HG03432 (cell line): ENCODE measurements around the gene WIPF3.
"Not testable (repeated sequence)": the region's sequence is repeated elsewhere in the genome, so short reads cannot be mapped to it uniquely, and the experiment has no call there.

Experiments
- ATAC-seq: cut with Tn5 transposase; IDR thresholded peaks from one replicate; pipeline ENCODE4 v1.9.1; 2021; ENCODE audit warnings: mild to moderate bottlenecking, moderate library complexity; ENCODE audit not compliant: unreplicated experiment

The WIPF3 gene

GRCh38 chr7:29875741-29876140 is 69.4 kb downstream of the WIPF3 start:
- ATAC-seq = no peak

- no peak for ATAC-seq
Measured at GRCh38 chr7:29877196-29877595, 70.9 kb downstream of the WIPF3 start.

- no peak for ATAC-seq
Measured at GRCh38 chr7:29878081-29878688, 71.9 kb downstream of the WIPF3 start.

- no peak for ATAC-seq
Measured at GRCh38 chr7:29879609-29880008, 73.3 kb downstream of the WIPF3 start.

GRCh38 chr7:29881724-29882123 is 75.4 kb downstream of the WIPF3 start:
- ATAC-seq = no peak

- no peak for ATAC-seq
Measured at GRCh38 chr7:29882481-29882880, 76.2 kb downstream of the WIPF3 start.

GRCh38 chr7:29883462-29884398 is 77.4 kb downstream of the WIPF3 start:
- no peak for ATAC-seq

- no peak for ATAC-seq
Measured at GRCh38 chr7:29884399-29885272, 78.3 kb downstream of the WIPF3 start.

GRCh38 chr7:29885626-29886025 is 79.3 kb downstream of the WIPF3 start:
- ATAC-seq = no peak

- no peak for ATAC-seq
Measured at GRCh38 chr7:29886827-29887226, 80.5 kb downstream of the WIPF3 start.

GRCh38 chr7:29888006-29888405 is 81.7 kb downstream of the WIPF3 start:
- ATAC-seq = no peak

GRCh38 chr7:29889288-29889687 is 83.0 kb downstream of the WIPF3 start:
- no peak for ATAC-seq

GRCh38 chr7:29890251-29890650 is 83.9 kb downstream of the WIPF3 start:
- ATAC-seq = no peak

- not testable (repeated sequence) for ATAC-seq
Measured at GRCh38 chr7:29890786-29891185, 84.5 kb downstream of the WIPF3 start.

GRCh38 chr7:29891766-29892165 is 85.5 kb downstream of the WIPF3 start:
- no peak for ATAC-seq

- no peak for ATAC-seq
Measured at GRCh38 chr7:29892231-29892630, 85.9 kb downstream of the WIPF3 start.

GRCh38 chr7:29893351-29893965 is 87.2 kb downstream of the WIPF3 start:
- ATAC-seq = no peak

GRCh38 chr7:29894256-29894655 is 87.9 kb downstream of the WIPF3 start:
- no peak for ATAC-seq

- no peak for ATAC-seq
Measured at GRCh38 chr7:29895559-29895958, 89.3 kb downstream of the WIPF3 start.

GRCh38 chr7:29896685-29897411 is 90.5 kb downstream of the WIPF3 start:
- ATAC-seq = no peak
